ENCODE measurements around the gene RAB5A. TPM values are rescaled to one million over a fixed set of nuclear protein-coding genes. Genes with fewer than 3 reads are reported as not detected.

The RAB5A gene
- total and polyA plus RNA-seq, 8 donors, result 16.0 to 30.2 (median 21.0) TPM

GRCh38 chr3:19937459-19938294, 9.2 kb upstream of the RAB5A start:
- Histone ChIP-seq H3K36me3 (no peaks in the 10 kb centered on the region), H3K27ac (no peak overlapping the region), H3K4me1 (no peaks in the 10 kb centered on the region), H3K4me3 (no peak overlapping the region), H3K9me3 (no peaks in the 10 kb centered on the region), H3K27me3 (no peaks in the 10 kb centered on the region)
- DNase-seq (no peak), FAIRE-seq (no peak), ATAC-seq (peak in 1 of 4 donors; percentile 17)
- intact Hi-C loops (cut with DNase I), result no loop called here
- TF ChIP-seq CTCF (IDR thresholded peaks at IDR 0.05), result no peak
- WGBS, 2 donors, result 42 to 44% methylated on average over 7 of the region's 7 CpGs

GRCh38 chr3:19938295-19938627, 8.6 kb upstream of the RAB5A start:
- DNase-seq, result no peak
- no peaks in the 10 kb centered on the region for H3K9me3 ChIP-seq
- WGBS, 2 donors, result 44 to 54% methylated on average over 1 of the region's 1 CpG
- no peak overlapping the region for H3K27ac ChIP-seq
- H3K36me3 ChIP-seq, result no peaks in the 10 kb centered on the region
- H3K27me3 ChIP-seq, result no peaks in the 10 kb centered on the region
- no peak for ATAC-seq
- FAIRE-seq, result no peak
- no peak overlapping the region for H3K4me3 ChIP-seq
- no peak for TF ChIP-seq CTCF (IDR thresholded peaks at IDR 0.05)
- intact Hi-C loops (cut with DNase I), result no loop called here
- no peaks in the 10 kb centered on the region for H3K4me1 ChIP-seq

GRCh38 chr3:19940643-19941042, 6.3 kb upstream of the RAB5A start:
- ATAC-seq, result no peak
- Histone ChIP-seq H3K9me3 (no peaks in the 10 kb centered on the region), H3K27me3 (no peaks in the 10 kb centered on the region), H3K27ac (no peak overlapping the region), H3K36me3 (no peaks in the 10 kb centered on the region), H3K4me3 (no peak overlapping the region), H3K4me1 (no peaks in the 10 kb centered on the region)
- DNase-seq, result no peak
- intact Hi-C loops (cut with DNase I), result no loop called here
- no peak for TF ChIP-seq CTCF (IDR thresholded peaks at IDR 0.05)
- 65 to 87% methylated on average over 1 of the region's 1 CpG for WGBS, 2 donors
- no peak for FAIRE-seq

- no peak for DNase-seq
- Histone ChIP-seq H3K4me1 (peaks cover 17 to 22% (median 19%) of the 10 kb centered on the region in 3 donors), H3K4me3 (peak overlapping the region in 2 of 4 donors; percentile 91 to 99), H3K27ac (peak overlapping the region in 1 of 4 donors; percentile 100), H3K27me3 (no peaks in the 10 kb centered on the region), H3K9me3 (no peaks in the 10 kb centered on the region), H3K36me3 (no peaks in the 10 kb centered on the region)
- WGBS, 2 donors, result 63 to 80% methylated on average over 9 of the region's 9 CpGs
- ATAC-seq, result no peak
- TF ChIP-seq CTCF (IDR thresholded peaks at IDR 0.05), result no peak
- no peak for FAIRE-seq
- intact Hi-C loops (cut with DNase I), result no loop called here
These were observed 1.4 kb upstream of the RAB5A start for GRCh38 chr3:19945534-19945933.
